Measurements from ENCODE around the gene TNNT2.

Gene TNNT2

DNA sequence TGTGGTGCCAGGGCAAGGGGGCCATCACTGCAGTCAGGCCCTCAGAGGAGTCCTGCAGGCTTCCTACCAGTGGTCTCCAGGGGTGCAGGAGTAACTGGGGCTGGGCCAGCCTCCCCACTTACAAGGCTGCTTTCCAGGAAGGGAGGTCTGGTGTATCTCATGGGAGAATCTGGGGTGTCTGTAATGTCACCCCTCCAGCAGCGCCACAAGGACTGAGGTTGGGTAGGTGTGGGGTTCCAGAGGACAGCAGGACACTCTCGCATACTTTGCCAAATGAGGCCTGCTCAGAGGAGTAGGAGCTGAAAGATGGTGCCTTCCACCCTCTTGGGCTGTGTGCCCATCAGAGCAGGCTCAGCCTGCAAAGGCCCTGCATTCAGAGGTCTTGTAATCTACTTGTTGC lies 46.9 kb downstream of the TNNT2 start:
- DNase-seq: no peak

DNA sequence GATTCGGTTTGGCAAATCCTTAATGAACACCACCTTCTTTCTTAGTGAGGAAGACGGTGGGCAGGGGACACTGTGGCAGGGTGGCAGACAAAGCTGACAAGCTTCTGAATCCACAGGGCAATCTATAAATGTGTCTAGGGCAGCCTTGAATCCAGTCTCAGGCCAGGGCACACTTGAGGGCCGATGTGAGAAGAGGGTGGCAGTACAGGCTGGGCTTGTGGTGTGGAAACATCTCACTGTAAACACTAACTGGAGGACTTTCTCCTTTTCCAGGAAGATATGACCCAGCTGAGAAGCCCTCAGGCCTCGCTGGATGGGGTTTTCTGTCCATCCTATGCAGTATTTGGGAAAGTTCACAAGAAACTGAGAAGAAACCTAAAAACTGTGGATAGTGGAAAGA lies 47.7 kb downstream of the TNNT2 start:
- DNase-seq: no peak

DNA sequence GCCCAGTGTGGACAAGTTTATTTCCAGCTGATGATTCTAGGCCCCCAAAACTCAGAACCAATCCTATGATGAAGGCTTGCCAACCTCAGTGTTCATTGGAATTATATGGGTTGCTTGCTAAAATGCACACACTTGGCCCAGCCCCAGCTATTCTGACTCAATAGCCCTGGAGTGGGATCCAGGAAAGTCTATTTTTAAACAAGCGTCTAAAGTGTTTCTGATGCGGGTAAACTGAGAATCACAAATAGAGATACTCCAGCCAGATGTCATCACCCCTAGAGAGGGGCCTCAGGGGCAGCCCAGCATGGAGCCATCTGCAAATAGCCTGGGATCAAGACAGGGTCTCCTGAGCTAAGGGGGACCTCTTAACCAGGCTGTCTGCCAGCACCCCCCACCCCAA lies 48.2 kb downstream of the TNNT2 start:
- DNase-seq: no peak

- no peak for DNase-seq
Observed at GRCh38 chr1:201328576-201328975, 48.9 kb downstream of the TNNT2 start.

DNA sequence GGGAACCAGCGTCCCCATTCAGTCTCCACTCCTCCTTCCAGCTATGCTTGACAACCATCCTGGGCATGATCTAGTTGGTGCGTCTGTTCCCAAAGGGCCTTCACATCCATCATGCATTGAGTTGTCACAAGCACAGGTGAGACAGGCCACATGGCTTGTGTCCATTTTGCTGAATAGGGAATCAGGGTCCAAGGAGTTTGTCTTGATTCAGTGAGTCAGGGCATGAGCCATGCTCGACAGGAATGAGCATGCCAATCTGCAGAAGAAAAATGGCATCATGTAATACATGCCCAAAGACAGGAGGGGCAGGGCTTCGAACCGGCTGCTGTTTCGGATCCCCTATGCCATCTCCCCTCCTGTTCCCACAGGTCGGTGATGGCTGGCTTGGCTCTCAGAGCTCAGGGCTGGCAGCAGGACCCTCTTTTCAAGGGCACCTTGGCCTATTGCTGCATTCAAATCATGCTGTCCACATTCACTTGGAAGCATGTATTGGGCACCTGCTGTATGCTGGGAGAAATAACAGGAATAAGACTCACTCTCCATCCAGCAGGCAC lies 49.7 kb downstream of the TNNT2 start:
- no peak for DNase-seq

- no peak for DNase-seq
Observed at GRCh38 chr1:201326710-201327109, 50.8 kb downstream of the TNNT2 start.

DNA sequence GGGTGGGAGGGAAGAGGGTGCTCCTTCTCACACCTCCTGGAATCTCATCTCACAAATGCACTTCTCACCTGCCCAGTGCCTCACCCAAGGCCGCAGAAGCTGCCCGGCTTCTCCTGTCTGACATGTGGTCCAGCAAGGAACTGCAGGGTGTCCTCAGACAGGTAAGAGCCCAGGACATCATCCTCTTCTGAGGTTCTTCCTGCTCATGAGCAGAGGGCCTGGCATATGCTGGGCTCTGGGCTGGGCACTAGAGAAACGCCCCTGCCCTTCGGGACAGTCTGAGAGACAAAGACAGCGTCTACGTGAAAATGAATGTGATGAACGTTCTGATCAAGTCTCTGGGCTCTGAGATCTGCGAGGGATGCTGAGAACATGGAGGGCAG lies 51.8 kb downstream of the TNNT2 start:
- no peak for DNase-seq

GRCh38 chr1:201324821-201325677 lies 52.4 kb downstream of the TNNT2 start:
- no peak for DNase-seq

DNA sequence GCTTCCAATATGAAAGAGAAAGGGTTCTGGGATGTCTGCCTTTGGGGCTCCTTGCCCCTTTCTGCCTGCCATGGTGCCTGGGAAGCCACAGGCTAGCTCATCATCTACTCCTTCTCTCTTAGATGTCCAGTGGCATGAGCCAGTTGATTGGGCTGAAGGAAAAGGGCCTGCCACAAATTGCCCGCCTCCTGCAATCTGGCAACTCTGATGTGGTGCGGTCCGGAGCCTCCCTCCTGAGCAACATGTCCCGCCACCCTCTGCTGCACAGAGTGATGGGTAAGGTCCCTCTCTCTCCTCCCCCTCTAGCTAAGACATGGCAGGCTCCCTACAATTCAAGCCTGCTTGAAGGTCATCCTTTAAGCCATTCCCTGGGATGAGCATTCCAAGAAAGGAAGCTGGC lies 53.2 kb downstream of the TNNT2 start:
- DNase-seq: no peak

DNA sequence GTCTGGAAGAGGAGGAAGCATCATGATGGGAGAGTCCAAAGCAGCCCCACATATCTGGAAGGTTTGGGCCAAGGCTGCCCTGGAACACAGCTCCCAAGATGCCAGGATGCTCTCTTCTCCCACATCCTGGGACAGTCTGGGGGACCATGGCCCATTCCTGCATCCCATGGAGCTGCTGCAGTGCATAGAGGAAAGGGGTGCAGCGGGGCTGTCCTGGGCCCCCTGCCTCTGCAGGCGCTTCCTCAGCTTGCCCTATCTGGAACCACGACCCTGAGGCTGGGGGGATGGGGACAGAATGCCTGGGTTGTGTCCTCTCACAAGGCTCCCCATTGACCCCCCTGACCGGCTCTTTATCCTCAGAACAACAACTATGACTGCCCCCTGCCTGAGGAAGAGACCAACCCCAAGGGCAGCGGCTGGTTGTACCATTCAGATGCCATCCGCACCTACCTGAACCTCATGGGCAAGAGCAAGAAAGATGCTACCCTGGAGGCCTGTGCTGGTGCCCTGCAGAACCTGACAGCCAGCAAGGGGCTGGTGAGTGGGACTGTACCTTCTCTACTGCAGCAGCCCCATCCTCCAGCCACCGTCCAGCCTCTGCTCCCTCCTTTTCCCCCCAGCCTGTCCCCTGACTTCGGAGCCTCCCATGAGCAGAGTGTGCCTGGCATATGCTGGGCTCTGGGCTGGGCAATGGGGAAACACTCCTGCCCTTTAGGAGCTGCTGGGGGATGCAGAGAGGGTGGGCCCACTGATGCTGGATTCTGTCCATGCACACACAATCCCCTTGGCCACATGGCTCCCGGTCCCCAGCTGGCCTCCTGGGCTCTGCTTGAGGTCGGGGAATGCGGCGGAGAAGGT lies 54.6 kb downstream of the TNNT2 start:
- no peak for DNase-seq

- DNase-seq: no peak
Observed at GRCh38 chr1:201321826-201322390, 55.6 kb downstream of the TNNT2 start.

DNA sequence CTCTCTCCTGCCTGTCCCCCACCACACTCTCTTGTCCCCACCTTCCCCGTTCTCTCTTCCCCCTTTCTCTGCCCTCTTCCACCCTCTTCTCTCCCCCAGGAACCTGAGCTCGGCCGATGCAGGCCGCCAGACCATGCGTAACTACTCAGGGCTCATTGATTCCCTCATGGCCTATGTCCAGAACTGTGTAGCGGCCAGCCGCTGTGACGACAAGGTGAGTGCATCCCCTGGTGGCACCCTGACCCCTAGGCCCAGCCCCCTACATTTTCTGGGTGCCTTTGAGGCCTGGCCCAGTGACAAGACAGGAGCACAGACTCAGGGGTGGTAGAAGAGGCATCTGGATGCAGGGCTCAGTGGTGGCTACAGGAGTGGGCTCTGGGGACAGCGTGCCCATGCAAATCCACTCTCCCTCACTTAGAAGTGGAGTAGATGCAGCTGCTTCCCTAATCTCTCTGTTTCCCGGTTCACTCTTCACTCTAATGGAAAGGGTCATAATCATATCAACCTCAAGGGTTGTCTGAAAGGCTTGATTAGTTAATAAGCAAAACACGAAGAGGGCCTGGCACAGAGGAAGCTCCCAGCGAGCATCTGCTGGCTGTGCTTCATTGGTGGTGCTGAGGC lies 57.2 kb downstream of the TNNT2 start:
- no peak for DNase-seq

GRCh38 chr1:201319631-201320030 lies 57.8 kb downstream of the TNNT2 start:
- no peak for DNase-seq

DNA sequence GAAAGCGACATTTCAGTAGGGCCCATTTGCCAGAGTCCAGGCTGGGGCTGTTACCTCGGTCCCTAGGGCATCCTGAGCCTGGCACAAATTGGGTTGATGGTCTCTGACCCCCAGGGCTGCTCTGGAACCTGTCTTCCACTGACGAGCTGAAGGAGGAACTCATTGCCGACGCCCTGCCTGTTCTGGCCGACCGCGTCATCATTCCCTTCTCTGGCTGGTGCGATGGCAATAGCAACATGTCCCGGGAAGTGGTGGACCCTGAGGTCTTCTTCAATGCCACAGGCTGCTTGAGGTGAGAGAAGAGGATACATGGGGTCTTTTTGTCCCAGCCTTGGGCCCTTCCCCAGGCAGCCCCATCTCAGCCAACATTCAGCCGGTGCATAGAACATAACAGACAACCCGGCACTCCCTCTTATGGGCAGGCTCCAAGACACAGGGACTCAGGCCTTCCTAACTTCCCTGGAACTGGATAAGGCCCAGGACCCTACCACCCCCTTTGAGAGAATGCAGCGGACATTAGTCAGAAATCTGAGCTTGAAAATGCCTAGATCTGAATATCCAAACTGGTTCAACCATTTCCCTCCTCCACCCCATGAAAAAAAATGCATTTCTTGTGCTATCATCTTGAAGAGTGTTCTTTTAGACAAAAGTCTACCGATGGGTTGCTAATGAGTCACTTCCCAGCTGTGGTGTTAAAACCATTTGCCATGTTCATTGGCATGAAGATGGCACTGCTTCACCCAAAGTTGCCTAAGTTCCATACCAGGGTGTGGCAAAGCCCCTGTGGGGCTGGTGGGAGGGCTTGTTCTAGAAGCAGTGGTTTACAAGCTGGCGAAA lies 58.8 kb downstream of the TNNT2 start:
- no peak for DNase-seq

DNA sequence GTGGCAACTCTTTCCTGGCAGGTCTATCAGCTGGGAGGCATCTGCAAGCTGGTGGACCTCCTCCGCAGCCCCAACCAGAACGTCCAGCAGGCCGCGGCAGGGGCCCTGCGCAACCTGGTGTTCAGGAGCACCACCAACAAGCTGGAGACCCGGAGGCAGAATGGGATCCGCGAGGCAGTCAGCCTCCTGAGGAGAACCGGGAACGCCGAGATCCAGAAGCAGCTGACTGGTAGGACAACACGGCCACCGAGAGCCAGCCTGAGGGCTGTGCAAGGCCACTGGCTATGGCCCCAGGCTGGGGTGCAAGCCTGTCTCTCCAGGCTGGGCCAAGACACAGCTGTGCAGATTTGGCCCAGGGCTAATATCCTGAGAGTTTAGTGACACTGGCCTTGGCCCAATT lies 59.9 kb downstream of the TNNT2 start:
- DNase-seq: no peak

- no peak for DNase-seq
Observed at GRCh38 chr1:201316556-201316955, 60.9 kb downstream of the TNNT2 start.

- no peak for DNase-seq
Observed at GRCh38 chr1:201313086-201313485, 64.4 kb downstream of the TNNT2 start.

GRCh38 chr1:201312298-201312697 lies 65.2 kb downstream of the TNNT2 start:
- no peak for DNase-seq

DNA sequence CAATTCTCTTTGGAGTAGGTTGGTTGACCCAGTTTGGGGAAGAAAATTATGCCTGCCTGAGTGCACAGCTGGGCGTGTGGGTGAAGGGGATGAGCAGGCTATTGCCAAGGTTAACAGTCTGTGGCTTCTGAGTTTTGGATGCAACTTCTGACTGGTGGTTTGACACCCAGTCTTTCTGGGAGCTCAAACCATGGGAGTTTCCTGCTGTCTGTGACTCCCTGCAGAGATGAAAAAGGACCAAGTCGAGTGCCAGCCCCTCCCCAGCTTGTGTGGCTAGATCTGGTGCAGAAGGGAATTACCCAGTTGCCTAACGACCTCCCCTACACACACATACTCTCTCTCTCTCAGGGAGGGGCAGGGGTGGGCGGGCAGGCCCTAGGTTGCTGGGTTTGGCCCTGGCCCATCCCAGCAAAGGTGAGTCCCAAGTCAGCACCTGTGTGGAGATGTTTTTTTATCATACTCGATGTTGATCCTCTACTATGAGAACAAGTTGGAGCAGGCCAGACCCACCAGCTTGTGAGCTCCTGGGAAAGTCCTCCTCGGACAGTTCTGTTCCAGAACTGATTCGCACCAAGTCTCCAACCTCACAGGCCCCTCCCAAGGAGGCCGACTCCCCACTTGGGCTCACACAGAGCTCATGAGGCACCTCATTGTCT lies 66.0 kb downstream of the TNNT2 start:
- no peak for DNase-seq

DNA sequence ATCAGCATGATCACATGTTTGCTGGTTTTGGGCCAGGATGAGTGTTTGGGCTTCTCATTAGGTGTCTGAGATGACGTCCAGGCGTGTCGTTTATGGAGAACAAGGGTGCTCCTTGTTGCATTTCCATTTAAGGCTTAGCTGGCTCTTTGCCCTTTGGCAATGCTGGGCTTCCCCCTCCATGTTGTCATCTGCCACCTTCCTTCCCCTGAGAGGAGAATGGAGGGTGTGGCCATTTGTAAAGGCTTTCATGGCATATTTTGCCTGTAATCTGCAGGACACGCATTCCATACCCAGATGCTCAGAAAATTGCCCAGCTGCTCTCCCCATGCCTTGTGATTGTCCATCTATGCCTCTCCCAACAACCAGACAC lies 66.5 kb downstream of the TNNT2 start:
- no peak for DNase-seq

GRCh38 chr1:201310251-201310985 lies 67.1 kb downstream of the TNNT2 start:
- no peak for DNase-seq

Data from NCI-H1930 (cell line).